ENCODE data around the gene HMGN2. TPM values are rescaled to one million over a fixed set of nuclear protein-coding genes. Genes with fewer than 3 reads are reported as not detected.

Gene HMGN2
- total and polyA plus RNA-seq, 2 of the 13 experiments (the other 11 are each of a cell fraction or from before 2014, with no cell fraction given), result 63.4 to 343 TPM

- no peak for TF ChIP-seq ZNF512B (CRISPR knock-in tag; IDR thresholded peaks at IDR 0.05; ENCODE audit: borderline replicate concordance)
- no peak for TF ChIP-seq ZNF383 (CRISPR knock-in tag; IDR thresholded peaks at IDR 0.05; ENCODE audit: borderline replicate concordance)
- peak; percentile 95; the same call in 1 of the 2 replicates for TF ChIP-seq ZFP90 (CRISPR knock-in tag; IDR thresholded peaks at IDR 0.05; ENCODE audit: borderline replicate concordance)
- TF ChIP-seq ATRX (CRISPR knock-in tag; IDR thresholded peaks at IDR 0.05; ENCODE audit: borderline replicate concordance), result no peak; the same call in 1 of the 2 replicates
- TF ChIP-seq NFKBIZ (CRISPR knock-in tag; IDR thresholded peaks at IDR 0.05), result peak; percentile 91; the same call in 1 of the 2 replicates
- TF ChIP-seq FOXO1 (CRISPR knock-in tag; IDR thresholded peaks at IDR 0.05), result peak; percentile 64; the same call in 1 of the 2 replicates
- TF ChIP-seq KAT2B (IDR thresholded peaks at IDR 0.05; ENCODE audit: borderline replicate concordance, low read depth, low read length), result no peak
- peak; percentile 90 for TF ChIP-seq STAT5B (CRISPR knock-in tag; IDR thresholded peaks at IDR 0.05)
- TF ChIP-seq, protein P1, sequence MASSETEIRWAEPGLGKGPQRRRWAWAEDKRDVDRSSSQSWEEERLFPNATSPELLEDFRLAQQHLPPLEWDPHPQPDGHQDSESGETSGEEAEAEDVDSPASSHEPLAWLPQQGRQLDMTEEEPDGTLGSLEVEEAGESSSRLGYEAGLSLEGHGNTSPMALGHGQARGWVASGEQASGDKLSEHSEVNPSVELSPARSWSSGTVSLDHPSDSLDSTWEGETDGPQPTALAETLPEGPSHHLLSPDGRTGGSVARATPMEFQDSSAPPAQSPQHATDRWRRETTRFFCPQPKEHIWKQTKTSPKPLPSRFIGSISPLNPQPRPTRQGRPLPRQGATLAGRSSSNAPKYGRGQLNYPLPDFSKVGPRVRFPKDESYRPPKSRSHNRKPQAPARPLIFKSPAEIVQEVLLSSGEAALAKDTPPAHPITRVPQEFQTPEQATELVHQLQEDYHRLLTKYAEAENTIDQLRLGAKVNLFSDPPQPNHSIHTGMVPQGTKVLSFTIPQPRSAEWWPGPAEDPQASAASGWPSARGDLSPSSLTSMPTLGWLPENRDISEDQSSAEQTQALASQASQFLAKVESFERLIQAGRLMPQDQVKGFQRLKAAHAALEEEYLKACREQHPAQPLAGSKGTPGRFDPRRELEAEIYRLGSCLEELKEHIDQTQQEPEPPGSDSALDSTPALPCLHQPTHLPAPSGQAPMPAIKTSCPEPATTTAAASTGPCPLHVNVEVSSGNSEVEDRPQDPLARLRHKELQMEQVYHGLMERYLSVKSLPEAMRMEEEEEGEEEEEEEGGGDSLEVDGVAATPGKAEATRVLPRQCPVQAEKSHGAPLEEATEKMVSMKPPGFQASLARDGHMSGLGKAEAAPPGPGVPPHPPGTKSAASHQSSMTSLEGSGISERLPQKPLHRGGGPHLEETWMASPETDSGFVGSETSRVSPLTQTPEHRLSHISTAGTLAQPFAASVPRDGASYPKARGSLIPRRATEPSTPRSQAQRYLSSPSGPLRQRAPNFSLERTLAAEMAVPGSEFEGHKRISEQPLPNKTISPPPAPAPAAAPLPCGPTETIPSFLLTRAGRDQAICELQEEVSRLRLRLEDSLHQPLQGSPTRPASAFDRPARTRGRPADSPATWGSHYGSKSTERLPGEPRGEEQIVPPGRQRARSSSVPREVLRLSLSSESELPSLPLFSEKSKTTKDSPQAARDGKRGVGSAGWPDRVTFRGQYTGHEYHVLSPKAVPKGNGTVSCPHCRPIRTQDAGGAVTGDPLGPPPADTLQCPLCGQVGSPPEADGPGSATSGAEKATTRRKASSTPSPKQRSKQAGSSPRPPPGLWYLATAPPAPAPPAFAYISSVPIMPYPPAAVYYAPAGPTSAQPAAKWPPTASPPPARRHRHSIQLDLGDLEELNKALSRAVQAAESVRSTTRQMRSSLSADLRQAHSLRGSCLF (CRISPR knock-in tag; IDR thresholded peaks at IDR 0.05; ENCODE audit: borderline replicate concordance), result peak; percentile 87; the same call in 1 of the 2 replicates
- TF ChIP-seq ZNF646 (CRISPR knock-in tag; IDR thresholded peaks at IDR 0.05), result no peak
- TF ChIP-seq ZNF17 (CRISPR knock-in tag; IDR thresholded peaks at IDR 0.05), result no peak
- TF ChIP-seq ZFP37 (CRISPR knock-in tag; IDR thresholded peaks at IDR 0.05; ENCODE audit: borderline replicate concordance), result no peak
Observed at GRCh38 chr1:26431979-26432695, 40.1 kb upstream of the HMGN2 start, which contains the start of gene DHDDS (continued).

Measured in HepG2 (cell line).